ENCODE data around the gene CCR9. TPM values are rescaled to one million over a fixed set of nuclear protein-coding genes. Genes with fewer than 3 reads are reported as not detected.

The CCR9 gene
- total RNA-seq (2021; ENCODE audit: unreplicated experiment), result not detected
- 0.02 and 0.04 TPM in 2 replicates for polyA plus RNA-seq (2012)
- Bru-seq, nascent RNA, result not detected
- not detected for BruChase-seq, experiment 1, labeled RNA remaining after a 6-hour chase
- percentile 5 among the genes with signal in this experiment for BruChase-seq, experiment 2, labeled RNA remaining after a 2-hour chase
- long read RNA-seq, result 0 reads

DNA sequence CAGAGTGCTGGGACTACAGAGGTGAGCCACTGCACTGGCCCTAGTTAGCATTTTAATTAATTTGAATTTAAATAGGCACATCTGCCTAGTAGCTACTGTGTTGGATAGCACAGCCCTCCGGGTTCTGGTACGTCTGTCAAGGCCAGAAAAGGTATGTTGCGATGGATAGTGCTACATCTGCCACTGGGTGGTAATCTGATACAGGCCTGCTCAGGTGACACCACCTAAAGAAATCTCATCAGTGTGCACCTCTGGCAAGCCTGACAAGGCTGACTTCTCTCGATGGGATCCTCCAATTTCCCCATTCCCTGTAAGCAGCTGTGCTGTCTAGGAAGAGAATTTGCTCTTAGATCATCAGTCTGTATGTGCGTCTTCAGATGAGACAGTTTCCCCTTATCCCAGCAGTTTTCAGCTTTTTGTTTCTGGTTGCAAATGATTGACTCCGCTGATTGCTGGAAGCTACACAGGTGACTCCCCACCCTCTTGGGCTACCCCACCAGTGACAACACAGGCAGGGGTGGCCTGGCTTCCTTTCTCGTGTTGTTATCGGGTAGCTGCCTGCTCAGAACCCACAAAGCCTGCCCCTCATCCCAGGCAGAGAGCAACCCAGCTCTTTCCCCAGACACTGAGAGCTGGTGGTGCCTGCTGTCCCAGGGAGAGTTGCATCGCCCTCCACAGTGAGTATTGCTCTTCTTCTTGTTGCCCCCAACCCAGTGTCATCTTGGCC lies at the start of gene CCR9:
Gene CCR9, plus strand, starts transcription at position 565 of the 727 bp plus-strand sequence. CDS start 8,391 bp downstream, outside the sequence.
- no peak within 1 kb of the TSS for H3K4me3 ChIP-seq (replicated peaks in 1 of 2; ENCODE audit: low read depth in 1 of 2, low read length in 2 of 2)
- no peak for ATAC-seq
- CTCF ChIA-PET, result no interaction called here
- no peak for DNase-seq (ENCODE audit: low read depth, low spot score)
- H3K79me2 ChIP-seq (ENCODE audit: insufficient read depth, low read length), result no peaks in the 10 kb centered on the region
- H3K9me3 ChIP-seq (ENCODE audit: control insufficient read depth in 1 of 2, insufficient read depth in 1 of 2, low read depth in 1 of 2, low read length in 2 of 2), result no peaks in the 10 kb centered on the region
- H4K20me1 ChIP-seq (ENCODE audit: insufficient read depth), result no peaks in the 10 kb centered on the region
- H3K4me1 ChIP-seq (ENCODE audit: control insufficient read depth in 1 of 2, insufficient read depth in 2 of 2, low read length in 2 of 2), result peaks cover 6 to 10% of the 10 kb centered on the region in 2 experiments
- H3K9ac ChIP-seq (ENCODE audit: low read length), result no peak within 1 kb of the TSS
- no peaks in the 10 kb centered on the region for H3K36me3 ChIP-seq (ENCODE audit: control insufficient read depth in 1 of 2, insufficient read depth in 2 of 2, low read length in 2 of 2)
- no peak within 1 kb of the TSS for H3K27ac ChIP-seq (ENCODE audit: low read depth, low read length)
- no TSS peak for BruUV-seq (replicated peaks)
- H2AFZ ChIP-seq (ENCODE audit: low read depth, low read length, poor library complexity, severe bottlenecking), result no peak within 1 kb of the TSS
- intact Hi-C loops (cut with micrococcal nuclease), result no loop called here
- RAD21 ChIA-PET (ENCODE audit: low non-redundant PET in 1 of 2, low total read pairs in 2 of 2, uncharacterized antibody in 2 of 2, unreplicated experiment in 2 of 2), result no interaction called here
- no peaks in the 10 kb centered on the region for H3K9me2 ChIP-seq (ENCODE audit: insufficient read depth)
- H3K27me3 ChIP-seq (ENCODE audit: insufficient read depth, low read length), result no peaks in the 10 kb centered on the region
- no peak within 1 kb of the TSS for H3K4me2 ChIP-seq (ENCODE audit: low read length)
- POLR2A ChIA-PET, result no interaction called here
- TF ChIP-seq CEBPB (IDR thresholded peaks at IDR 0.05; ENCODE audit: low read depth), result no peak
- TF ChIP-seq ZNF274 (IDR thresholded peaks at IDR 0.05; ENCODE audit: low read depth, low read length), result no peak
- no peak for TF ChIP-seq SIN3A (IDR thresholded peaks at IDR 0.05; ENCODE audit: low read depth)
- TF ChIP-seq EZH2 (IDR thresholded peaks at IDR 0.05), result no peak
- TF ChIP-seq ZFX (IDR thresholded peaks at IDR 0.05), result no peak
- no peak for TF ChIP-seq FOSL1 (IDR thresholded peaks at IDR 0.05; ENCODE audit: low read depth)
- TF ChIP-seq, protein P1, sequence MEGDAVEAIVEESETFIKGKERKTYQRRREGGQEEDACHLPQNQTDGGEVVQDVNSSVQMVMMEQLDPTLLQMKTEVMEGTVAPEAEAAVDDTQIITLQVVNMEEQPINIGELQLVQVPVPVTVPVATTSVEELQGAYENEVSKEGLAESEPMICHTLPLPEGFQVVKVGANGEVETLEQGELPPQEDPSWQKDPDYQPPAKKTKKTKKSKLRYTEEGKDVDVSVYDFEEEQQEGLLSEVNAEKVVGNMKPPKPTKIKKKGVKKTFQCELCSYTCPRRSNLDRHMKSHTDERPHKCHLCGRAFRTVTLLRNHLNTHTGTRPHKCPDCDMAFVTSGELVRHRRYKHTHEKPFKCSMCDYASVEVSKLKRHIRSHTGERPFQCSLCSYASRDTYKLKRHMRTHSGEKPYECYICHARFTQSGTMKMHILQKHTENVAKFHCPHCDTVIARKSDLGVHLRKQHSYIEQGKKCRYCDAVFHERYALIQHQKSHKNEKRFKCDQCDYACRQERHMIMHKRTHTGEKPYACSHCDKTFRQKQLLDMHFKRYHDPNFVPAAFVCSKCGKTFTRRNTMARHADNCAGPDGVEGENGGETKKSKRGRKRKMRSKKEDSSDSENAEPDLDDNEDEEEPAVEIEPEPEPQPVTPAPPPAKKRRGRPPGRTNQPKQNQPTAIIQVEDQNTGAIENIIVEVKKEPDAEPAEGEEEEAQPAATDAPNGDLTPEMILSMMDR (IDR thresholded peaks at IDR 0.05 in 2 of 3, conservative IDR thresholded peaks at IDR 0.05 in 1 of 3; ENCODE audit: borderline replicate concordance in 1 of 3, insufficient read depth in 1 of 3, low read depth in 2 of 3, low read length in 2 of 3), result no peak
- TF ChIP-seq SRF (IDR thresholded peaks at IDR 0.05; ENCODE audit: low read depth), result no peak

Measured in HCT116 (cell line).